Prostate gland (tissue), 2 donors: ENCODE results near the gene FAAH. TPM values are rescaled to one million over a fixed set of nuclear protein-coding genes. Genes with fewer than 3 reads are reported as not detected.

Source experiments
- DNase-seq: peaks from one replicate; pipeline ENCODE4 v3.0.0-alpha.2; 2019; ENCODE audit warnings: low spot score
- H3K27ac ChIP-seq, 2 donors: fragments of 200-600 bp; sonication (generic); 2 replicates each; pipeline ENCODE4 v1.5.1; 2017 to 2019
- H3K27me3 ChIP-seq: fragments of 200-600 bp; sonication (generic); replicated peaks from 2 replicates; pipeline ENCODE4 v1.5.1; 2019; ENCODE audit not compliant: insufficient read depth
- H3K36me3 ChIP-seq, 2 donors: fragments of 200-600 bp; sonication (generic); 1 replicate in 1 of 2; 2 replicates in 1 of 2; pipeline versions ENCODE4 v1.5.1 to v1.8.1; 2017 to 2019
- H3K4me1 ChIP-seq: fragments of 200-600 bp; sonication (generic); replicated peaks from 2 replicates; pipeline ENCODE4 v1.5.1; 2019
- H3K4me3 ChIP-seq, 2 donors: fragments of 200-600 bp; sonication (generic); 2 replicates each; pipeline ENCODE4 v1.5.1; 2017 to 2019
- H3K9me3 ChIP-seq: fragments of 200-600 bp; sonication (generic); 2 replicates; pipeline ENCODE4 v1.5.1; 2017
- POLR2A ChIP-seq: fragments of 450-650 bp; IDR thresholded peaks from one replicate; pipeline ENCODE4 v1.6.1; 2016; ENCODE audit warnings: antibody characterized with exemption, mild to moderate bottlenecking
- POLR2AphosphoS5 ChIP-seq: sonication (generic); formaldehyde crosslinking; IDR thresholded peaks from one replicate; pipeline ENCODE4 v1.6.1; 2017; ENCODE audit warnings: antibody characterized with exemption
- WGBS: methylation state at CpG from one replicate; pipeline ENCODE4 v1.1.5; 2018; 5-methylcytosine and 5-hydroxymethylcytosine counted together
- intact Hi-C: fragments of 100-400 bp; cut with DNase I; formaldehyde crosslinking; loops from one replicate; pipeline ENCODE4 v1.14.2; 2022
- total RNA-seq, 2 donors: library from RNA; depleted of rRNA; stranded (reverse); fragments of >200 nt; gene quantifications; one replicate each; pipeline ENCODE4 v1.1.0, GENCODE V29; 2016
- TF ChIP-seq, protein P1 (sequence below), 4 experiments: fragments of 200-600 bp in 2 of 4; fragments of 450-650 bp in 2 of 4; sonication (generic) in 2 of 4; IDR thresholded peaks; 1 replicate in 3 of 4; 2 replicates in 1 of 4; pipeline ENCODE4 v1.5.1; 2016 to 2019; ENCODE audit warnings: antibody characterized with exemption in 4 of 4, mild to moderate bottlenecking in 2 of 4, moderate library complexity in 2 of 4

The FAAH gene
- total RNA-seq, 2 donors from 2014 or later, result 122 to 264 TPM

DNA sequence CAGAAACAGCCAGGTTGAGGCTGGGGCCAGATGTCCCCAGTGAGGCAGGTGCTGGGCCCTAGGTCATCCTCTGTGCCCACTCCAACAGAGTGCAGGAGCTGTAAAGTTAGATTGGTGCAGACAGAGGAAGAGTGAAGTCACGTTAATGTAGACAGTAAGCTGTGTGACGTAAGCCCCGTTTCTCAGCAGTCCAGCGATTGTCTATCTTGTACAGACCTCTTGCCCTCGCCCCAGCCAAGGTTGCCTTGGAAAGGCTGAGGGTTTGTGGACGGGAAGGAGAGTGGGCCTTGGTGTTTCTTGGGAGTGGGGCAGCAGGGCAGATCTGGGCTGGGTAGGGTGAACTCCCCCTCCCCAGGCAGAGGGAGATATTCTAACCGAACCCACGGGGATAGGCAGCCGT lies 13.5 kb downstream of the FAAH start:
- H3K36me3 ChIP-seq, result peaks cover 0 to 6% of the 10 kb centered on the region in 2 donors
- intact Hi-C loops, result loop anchor here (2.0 to 5.0 kb wide), 2 partner anchors 121 to 320 kb away; no protein-coding TSS in a partner anchor

GRCh38 chr1:46408356-46409062 lies 14.4 kb downstream of the FAAH start:
- WGBS, result 96% methylated on average over 12 of the region's 12 CpGs
- H3K36me3 ChIP-seq, result peaks cover 0 to 6% of the 10 kb centered on the region in 2 donors
- TF ChIP-seq POLR2A, result no peak
- no peaks in the 10 kb centered on the region for H3K4me1 ChIP-seq
- intact Hi-C loops, result loop anchor here (5.0 kb wide), 1 partner anchor 319 kb away; no protein-coding TSS in a partner anchor
- no peaks in the 10 kb centered on the region for H3K9me3 ChIP-seq
- no peak overlapping the region for H3K4me3 ChIP-seq
- no peak for DNase-seq
- no peak overlapping the region for H3K27ac ChIP-seq
- H3K27me3 ChIP-seq, result no peaks in the 10 kb centered on the region

More for the DNA sequence above, 13.5 kb downstream of the FAAH start:
- no peaks in the 10 kb centered on the region for H3K9me3 ChIP-seq
- no peaks in the 10 kb centered on the region for H3K27me3 ChIP-seq
- TF ChIP-seq, protein P1, sequence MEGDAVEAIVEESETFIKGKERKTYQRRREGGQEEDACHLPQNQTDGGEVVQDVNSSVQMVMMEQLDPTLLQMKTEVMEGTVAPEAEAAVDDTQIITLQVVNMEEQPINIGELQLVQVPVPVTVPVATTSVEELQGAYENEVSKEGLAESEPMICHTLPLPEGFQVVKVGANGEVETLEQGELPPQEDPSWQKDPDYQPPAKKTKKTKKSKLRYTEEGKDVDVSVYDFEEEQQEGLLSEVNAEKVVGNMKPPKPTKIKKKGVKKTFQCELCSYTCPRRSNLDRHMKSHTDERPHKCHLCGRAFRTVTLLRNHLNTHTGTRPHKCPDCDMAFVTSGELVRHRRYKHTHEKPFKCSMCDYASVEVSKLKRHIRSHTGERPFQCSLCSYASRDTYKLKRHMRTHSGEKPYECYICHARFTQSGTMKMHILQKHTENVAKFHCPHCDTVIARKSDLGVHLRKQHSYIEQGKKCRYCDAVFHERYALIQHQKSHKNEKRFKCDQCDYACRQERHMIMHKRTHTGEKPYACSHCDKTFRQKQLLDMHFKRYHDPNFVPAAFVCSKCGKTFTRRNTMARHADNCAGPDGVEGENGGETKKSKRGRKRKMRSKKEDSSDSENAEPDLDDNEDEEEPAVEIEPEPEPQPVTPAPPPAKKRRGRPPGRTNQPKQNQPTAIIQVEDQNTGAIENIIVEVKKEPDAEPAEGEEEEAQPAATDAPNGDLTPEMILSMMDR (IDR thresholded peaks at IDR 0.05), result no peak
- TF ChIP-seq POLR2AphosphoS5, result no peak
- TF ChIP-seq POLR2A, result no peak
- H3K27ac ChIP-seq, result no peak overlapping the region
- DNase-seq, result no peak
- no peak overlapping the region for H3K4me3 ChIP-seq
- WGBS, result 92% methylated on average over 9 of the region's 9 CpGs
- no peaks in the 10 kb centered on the region for H3K4me1 ChIP-seq

DNA sequence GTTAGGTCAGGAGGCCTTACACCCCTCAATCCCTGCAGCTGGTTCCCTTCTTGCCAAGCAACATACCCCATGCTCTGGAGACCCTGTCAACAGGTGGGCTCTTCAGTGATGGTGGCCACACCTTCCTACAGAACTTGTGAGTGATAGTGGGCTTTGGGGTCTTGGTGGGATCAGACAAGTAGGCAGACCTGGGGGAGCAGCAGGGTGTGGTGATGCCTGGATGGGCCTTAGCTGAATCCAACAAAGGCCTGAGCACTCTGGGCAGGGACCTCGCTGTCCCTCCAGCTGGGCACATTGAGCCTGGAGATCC lies 14.9 kb downstream of the FAAH start:
- no peak overlapping the region for H3K27ac ChIP-seq
- no peaks in the 10 kb centered on the region for H3K27me3 ChIP-seq
- WGBS, result 100% methylated on average over 1 of the region's 1 CpG
- H3K9me3 ChIP-seq, result no peaks in the 10 kb centered on the region
- H3K4me3 ChIP-seq, result no peak overlapping the region
- peaks cover 0 to 6% of the 10 kb centered on the region in 2 donors for H3K36me3 ChIP-seq
- no peak for DNase-seq
- TF ChIP-seq POLR2AphosphoS5, result no peak
- TF ChIP-seq POLR2A, result no peak
- TF ChIP-seq, protein P1 (IDR thresholded peaks at IDR 0.05), result no peak
- intact Hi-C loops, result loop anchor here (5.0 kb wide), 1 partner anchor 318 kb away; no protein-coding TSS in a partner anchor
- H3K4me1 ChIP-seq, result no peaks in the 10 kb centered on the region

- 89% methylated on average over 17 of the region's 17 CpGs for WGBS
- TF ChIP-seq POLR2A, result no peak
- TF ChIP-seq POLR2AphosphoS5, result no peak
- TF ChIP-seq, protein P1 (IDR thresholded peaks at IDR 0.05), result no peak
- intact Hi-C loops, result no loop called here
These were observed 16.3 kb downstream of the FAAH start for GRCh38 chr1:46410156-46411009.

DNA sequence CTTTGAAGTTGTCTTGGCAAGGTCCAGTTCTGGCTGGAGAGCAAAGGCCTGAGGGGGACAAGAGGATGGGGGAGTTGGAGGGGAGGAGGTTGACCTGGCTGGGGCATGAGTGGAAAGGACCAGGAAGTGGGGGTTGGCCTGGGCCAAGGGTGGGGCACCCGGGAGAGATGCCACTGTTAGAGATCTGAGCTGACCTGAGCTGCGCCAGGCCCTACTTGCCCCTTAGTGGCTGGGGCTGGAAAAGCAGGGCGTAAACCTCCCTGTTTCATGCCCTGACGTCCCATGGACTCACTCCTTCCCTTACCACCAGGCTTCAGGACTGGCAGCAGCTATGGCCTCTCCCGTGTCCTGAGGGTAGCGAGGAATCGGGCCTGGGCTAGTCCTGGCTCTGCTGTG lies 16.9 kb downstream of the FAAH start:
- no peaks in the 10 kb centered on the region for H3K9me3 ChIP-seq
- DNase-seq, result no peak
- intact Hi-C loops, result no loop called here
- no peak overlapping the region for H3K4me3 ChIP-seq
- no peak overlapping the region for H3K27ac ChIP-seq
- H3K27me3 ChIP-seq, result no peaks in the 10 kb centered on the region
- 90% methylated on average over 7 of the region's 7 CpGs for WGBS
- no peak for TF ChIP-seq POLR2A
- TF ChIP-seq POLR2AphosphoS5, result no peak
- TF ChIP-seq, protein P1 (IDR thresholded peaks at IDR 0.05), result no peak
- peaks cover 0 to 6% of the 10 kb centered on the region in 2 donors for H3K36me3 ChIP-seq
- H3K4me1 ChIP-seq, result no peaks in the 10 kb centered on the region

More at GRCh38 chr1:46410156-46411009, 16.3 kb downstream of the FAAH start:
- DNase-seq, result no peak
- Histone ChIP-seq H3K4me3 (no peak overlapping the region), H3K27ac (no peak overlapping the region), H3K9me3 (no peaks in the 10 kb centered on the region), H3K4me1 (no peaks in the 10 kb centered on the region), H3K27me3 (no peaks in the 10 kb centered on the region), H3K36me3 (peaks cover 0 to 6% of the 10 kb centered on the region in 2 donors)
